SK-N-SH treated with all-trans-retinoic acid at 6 μM for 48 hours (cell line): Measurements from ENCODE around the gene C1QTNF12.

Source experiments
- ATAC-seq: fragments of 200-7000 bp; cut with Tn5 transposase; 3 replicates; pipeline ENCODE4 v1.9.1; 2020; ENCODE audit warnings: mild to moderate bottlenecking, moderate library complexity
- ARNTL ChIP-seq: fragments of 450-650 bp; formaldehyde crosslinking; IDR thresholded peaks from 2 replicates; pipeline ENCODE4 v1.5.0; 2020; ENCODE audit warnings: low read depth, mild to moderate bottlenecking, moderate library complexity, borderline replicate concordance
- CSDC2 ChIP-seq: fragments of 250-450 bp; sonication (Bioruptor Pico); IDR thresholded peaks from 2 replicates; pipeline ENCODE4 v1.5.0; 2020; ENCODE audit warnings: mild to moderate bottlenecking, moderate library complexity
- ESRRG ChIP-seq: fragments of 250-450 bp; sonication (Bioruptor Pico); IDR thresholded peaks from 2 replicates; pipeline ENCODE4 v1.6.1; 2021; ENCODE audit warnings: mild to moderate bottlenecking
- GLIS3 ChIP-seq: fragments of 250-450 bp; sonication (Bioruptor Pico); IDR thresholded peaks from 2 replicates; pipeline ENCODE4 v1.5.0; 2020; ENCODE audit warnings: mild to moderate bottlenecking, moderate library complexity
- OSR1 ChIP-seq: fragments of 250-450 bp; sonication (Bioruptor Pico); IDR thresholded peaks from 2 replicates; pipeline ENCODE4 v1.8.0; 2022; ENCODE audit warnings: moderate library complexity, mild to moderate bottlenecking, inconsistent platforms
- PPARA ChIP-seq: fragments of 250-450 bp; sonication (Bioruptor Pico); IDR thresholded peaks from 2 replicates; pipeline ENCODE4 v1.5.0; 2020; ENCODE audit warnings: mild to moderate bottlenecking, borderline replicate concordance
- RARB ChIP-seq: fragments of 250-450 bp; sonication (Bioruptor Pico); IDR thresholded peaks from 2 replicates; pipeline ENCODE4 v1.8.0; 2021; ENCODE audit warnings: mild to moderate bottlenecking, moderate library complexity
- SNAI2 ChIP-seq: fragments of 250-450 bp; sonication (Bioruptor Pico); IDR thresholded peaks from 2 replicates; pipeline ENCODE4 v1.5.0; 2020; ENCODE audit warnings: mild to moderate bottlenecking, moderate library complexity
- TCF4 ChIP-seq: fragments of 250-450 bp; sonication (Bioruptor Pico); IDR thresholded peaks from 2 replicates; pipeline ENCODE4 v1.8.0; 2021; ENCODE audit warnings: mild to moderate bottlenecking, moderate library complexity, borderline replicate concordance
- TOX ChIP-seq: fragments of 250-450 bp; sonication (Bioruptor Pico); IDR thresholded peaks from 2 replicates; pipeline ENCODE4 v1.8.0; 2021; ENCODE audit warnings: mild to moderate bottlenecking, moderate library complexity, borderline replicate concordance
- ZC3H10 ChIP-seq: fragments of 250-450 bp; sonication (Bioruptor Pico); IDR thresholded peaks from 2 replicates; pipeline ENCODE4 v1.5.1; 2021; ENCODE audit warnings: mild to moderate bottlenecking, moderate library complexity
- ZFP3 ChIP-seq: fragments of 250-450 bp; sonication (Bioruptor Pico); IDR thresholded peaks from 2 replicates; pipeline ENCODE4 v1.5.0; 2020; ENCODE audit warnings: mild to moderate bottlenecking, moderate library complexity
- ZFP30 ChIP-seq: fragments of 450-650 bp; formaldehyde crosslinking; IDR thresholded peaks from 2 replicates; pipeline ENCODE4 v1.5.0; 2022; ENCODE audit warnings: mild to moderate bottlenecking, moderate library complexity
- ZNF70 ChIP-seq: fragments of 450-650 bp; formaldehyde crosslinking; IDR thresholded peaks from 2 replicates; pipeline ENCODE4 v1.5.0; 2020; ENCODE audit warnings: mild to moderate bottlenecking, moderate library complexity
- ZNF8 ChIP-seq: fragments of 450-650 bp; formaldehyde crosslinking; IDR thresholded peaks from 2 replicates; pipeline ENCODE4 v1.5.0; 2020; ENCODE audit warnings: mild to moderate bottlenecking, moderate library complexity
- TF ChIP-seq, protein P1 (sequence below): fragments of 250-450 bp; sonication (Bioruptor Pico); IDR thresholded peaks from 2 replicates; pipeline ENCODE4 v1.8.0; 2020; ENCODE audit warnings: mild to moderate bottlenecking, moderate library complexity, borderline replicate concordance
- TF ChIP-seq, protein P2 (sequence below): fragments of 250-450 bp; sonication (Bioruptor Pico); IDR thresholded peaks from 2 replicates; pipeline ENCODE4 v1.5.1; 2021; ENCODE audit warnings: mild to moderate bottlenecking, moderate library complexity
- TF ChIP-seq, protein P3 (sequence below): fragments of 250-450 bp; sonication (Bioruptor Pico); IDR thresholded peaks from 2 replicates; pipeline ENCODE4 v1.5.0; 2020; ENCODE audit warnings: mild to moderate bottlenecking, moderate library complexity
- TF ChIP-seq, protein P4 (sequence below): fragments of 250-450 bp; sonication (Bioruptor Pico); IDR thresholded peaks from 2 replicates; pipeline ENCODE4 v1.5.1; 2020; ENCODE audit warnings: low read depth, mild to moderate bottlenecking, moderate library complexity

Gene C1QTNF12

DNA sequence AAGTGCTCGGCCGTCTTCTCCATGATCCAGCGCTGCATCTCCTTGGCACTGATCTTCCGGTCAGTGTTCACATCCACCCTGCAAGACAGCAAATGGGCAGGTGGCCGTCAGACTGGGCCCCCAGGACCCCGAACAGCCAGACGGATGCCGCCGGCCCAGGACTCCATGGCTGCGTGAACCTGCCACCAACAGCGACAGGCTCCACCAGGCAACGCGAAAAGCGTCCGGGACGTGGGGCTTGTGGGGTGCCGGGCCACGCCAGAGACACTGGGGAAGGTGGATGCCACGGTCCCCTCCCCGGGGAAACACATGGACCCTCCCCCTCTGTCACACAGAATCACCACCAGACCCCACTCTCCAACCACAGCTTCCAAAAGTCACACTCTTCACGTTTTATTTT is 22.6 kb downstream of the C1QTNF12 start:
- no peak for ATAC-seq
- TF ChIP-seq, protein P1, sequence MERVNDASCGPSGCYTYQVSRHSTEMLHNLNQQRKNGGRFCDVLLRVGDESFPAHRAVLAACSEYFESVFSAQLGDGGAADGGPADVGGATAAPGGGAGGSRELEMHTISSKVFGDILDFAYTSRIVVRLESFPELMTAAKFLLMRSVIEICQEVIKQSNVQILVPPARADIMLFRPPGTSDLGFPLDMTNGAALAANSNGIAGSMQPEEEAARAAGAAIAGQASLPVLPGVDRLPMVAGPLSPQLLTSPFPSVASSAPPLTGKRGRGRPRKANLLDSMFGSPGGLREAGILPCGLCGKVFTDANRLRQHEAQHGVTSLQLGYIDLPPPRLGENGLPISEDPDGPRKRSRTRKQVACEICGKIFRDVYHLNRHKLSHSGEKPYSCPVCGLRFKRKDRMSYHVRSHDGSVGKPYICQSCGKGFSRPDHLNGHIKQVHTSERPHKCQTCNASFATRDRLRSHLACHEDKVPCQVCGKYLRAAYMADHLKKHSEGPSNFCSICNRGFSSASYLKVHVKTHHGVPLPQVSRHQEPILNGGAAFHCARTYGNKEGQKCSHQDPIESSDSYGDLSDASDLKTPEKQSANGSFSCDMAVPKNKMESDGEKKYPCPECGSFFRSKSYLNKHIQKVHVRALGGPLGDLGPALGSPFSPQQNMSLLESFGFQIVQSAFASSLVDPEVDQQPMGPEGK (CRISPR knock-in tag) = no peak

DNA sequence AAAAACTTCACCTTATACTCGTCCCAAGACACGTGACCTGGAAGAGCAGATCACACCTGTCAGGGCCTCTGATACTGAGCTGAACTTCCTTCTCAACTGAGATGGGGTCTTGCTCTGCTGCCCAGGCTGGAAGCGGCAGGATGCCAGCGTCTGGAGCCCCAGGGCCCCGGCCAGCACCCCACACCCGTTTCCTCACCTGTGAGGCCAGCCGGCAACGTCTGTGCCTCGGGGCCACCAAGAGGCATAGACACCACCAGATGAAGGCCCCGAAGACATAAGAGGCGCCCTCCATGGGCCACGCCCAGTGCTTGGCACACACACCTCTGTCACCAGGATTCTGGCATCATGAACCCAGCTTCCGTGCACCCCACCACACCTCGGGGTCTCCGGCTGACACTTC is 23.2 kb downstream of the C1QTNF12 start:
- no peak for ATAC-seq
- no peak for TF ChIP-seq TCF4
- no peak for TF ChIP-seq RARB (CRISPR knock-in tag)
- no peak for TF ChIP-seq ZFP30
- no peak for TF ChIP-seq SNAI2 (CRISPR knock-in tag)
- TF ChIP-seq CSDC2 (CRISPR knock-in tag) = no peak
- no peak for TF ChIP-seq ZNF70
- no peak for TF ChIP-seq ZNF8
- TF ChIP-seq, protein P2, sequence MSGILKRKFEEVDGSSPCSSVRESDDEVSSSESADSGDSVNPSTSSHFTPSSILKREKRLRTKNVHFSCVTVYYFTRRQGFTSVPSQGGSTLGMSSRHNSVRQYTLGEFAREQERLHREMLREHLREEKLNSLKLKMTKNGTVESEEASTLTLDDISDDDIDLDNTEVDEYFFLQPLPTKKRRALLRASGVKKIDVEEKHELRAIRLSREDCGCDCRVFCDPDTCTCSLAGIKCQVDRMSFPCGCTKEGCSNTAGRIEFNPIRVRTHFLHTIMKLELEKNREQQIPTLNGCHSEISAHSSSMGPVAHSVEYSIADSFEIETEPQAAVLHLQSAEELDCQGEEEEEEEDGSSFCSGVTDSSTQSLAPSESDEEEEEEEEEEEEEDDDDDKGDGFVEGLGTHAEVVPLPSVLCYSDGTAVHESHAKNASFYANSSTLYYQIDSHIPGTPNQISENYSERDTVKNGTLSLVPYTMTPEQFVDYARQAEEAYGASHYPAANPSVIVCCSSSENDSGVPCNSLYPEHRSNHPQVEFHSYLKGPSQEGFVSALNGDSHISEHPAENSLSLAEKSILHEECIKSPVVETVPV = no peak
- TF ChIP-seq GLIS3 (CRISPR knock-in tag) = no peak
- TF ChIP-seq, protein P3, sequence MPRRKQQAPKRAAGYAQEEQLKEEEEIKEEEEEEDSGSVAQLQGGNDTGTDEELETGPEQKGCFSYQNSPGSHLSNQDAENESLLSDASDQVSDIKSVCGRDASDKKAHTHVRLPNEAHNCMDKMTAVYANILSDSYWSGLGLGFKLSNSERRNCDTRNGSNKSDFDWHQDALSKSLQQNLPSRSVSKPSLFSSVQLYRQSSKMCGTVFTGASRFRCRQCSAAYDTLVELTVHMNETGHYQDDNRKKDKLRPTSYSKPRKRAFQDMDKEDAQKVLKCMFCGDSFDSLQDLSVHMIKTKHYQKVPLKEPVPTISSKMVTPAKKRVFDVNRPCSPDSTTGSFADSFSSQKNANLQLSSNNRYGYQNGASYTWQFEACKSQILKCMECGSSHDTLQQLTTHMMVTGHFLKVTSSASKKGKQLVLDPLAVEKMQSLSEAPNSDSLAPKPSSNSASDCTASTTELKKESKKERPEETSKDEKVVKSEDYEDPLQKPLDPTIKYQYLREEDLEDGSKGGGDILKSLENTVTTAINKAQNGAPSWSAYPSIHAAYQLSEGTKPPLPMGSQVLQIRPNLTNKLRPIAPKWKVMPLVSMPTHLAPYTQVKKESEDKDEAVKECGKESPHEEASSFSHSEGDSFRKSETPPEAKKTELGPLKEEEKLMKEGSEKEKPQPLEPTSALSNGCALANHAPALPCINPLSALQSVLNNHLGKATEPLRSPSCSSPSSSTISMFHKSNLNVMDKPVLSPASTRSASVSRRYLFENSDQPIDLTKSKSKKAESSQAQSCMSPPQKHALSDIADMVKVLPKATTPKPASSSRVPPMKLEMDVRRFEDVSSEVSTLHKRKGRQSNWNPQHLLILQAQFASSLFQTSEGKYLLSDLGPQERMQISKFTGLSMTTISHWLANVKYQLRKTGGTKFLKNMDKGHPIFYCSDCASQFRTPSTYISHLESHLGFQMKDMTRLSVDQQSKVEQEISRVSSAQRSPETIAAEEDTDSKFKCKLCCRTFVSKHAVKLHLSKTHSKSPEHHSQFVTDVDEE = no peak
- TF ChIP-seq TOX (CRISPR knock-in tag) = no peak
- TF ChIP-seq, all 23 proteins: peak for 0

DNA sequence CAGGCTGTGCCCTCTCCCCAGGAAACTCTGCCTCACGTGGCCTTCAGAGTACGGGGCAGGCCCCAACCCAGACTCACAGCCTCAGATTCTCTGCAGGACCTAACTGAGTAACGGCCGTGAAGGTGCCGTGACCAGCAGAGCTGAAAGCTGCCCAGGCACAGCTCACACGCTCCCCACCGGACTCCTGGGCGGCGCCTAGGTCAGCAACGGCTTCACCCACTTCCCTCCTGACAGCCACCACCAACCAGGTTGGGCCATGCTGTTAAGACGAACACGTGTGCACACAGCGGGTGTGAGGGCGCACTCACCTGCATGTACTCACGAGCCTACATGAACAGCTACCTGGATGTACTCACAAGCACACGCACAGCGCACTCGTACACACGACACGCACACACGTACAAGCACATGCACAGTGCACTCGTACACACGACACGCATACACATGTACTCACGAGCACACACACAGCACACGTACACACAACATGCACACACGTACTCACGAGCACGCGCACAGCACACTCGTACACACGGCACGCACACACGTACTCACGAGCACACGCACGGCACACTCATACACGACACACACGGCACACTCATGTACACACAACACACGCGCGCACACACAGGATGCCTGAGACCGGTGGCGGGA is 23.8 kb downstream of the C1QTNF12 start:
- TF ChIP-seq TCF4 (no peak), RARB (CRISPR knock-in tag) (no peak), ARNTL (no peak), PPARA (CRISPR knock-in tag) (no peak), ZC3H10 (CRISPR knock-in tag) (no peak), ZNF70 (no peak), GLIS3 (CRISPR knock-in tag) (no peak), TOX (CRISPR knock-in tag) (no peak), ZFP30 (no peak), OSR1 (CRISPR knock-in tag) (no peak), ZFP3 (CRISPR knock-in tag) (no peak), ESRRG (CRISPR knock-in tag) (no peak)
- TF ChIP-seq, protein P3 = no peak
- TF ChIP-seq, protein P1 (CRISPR knock-in tag) = no peak
- TF ChIP-seq, protein P2 = no peak
- TF ChIP-seq, protein P4, sequence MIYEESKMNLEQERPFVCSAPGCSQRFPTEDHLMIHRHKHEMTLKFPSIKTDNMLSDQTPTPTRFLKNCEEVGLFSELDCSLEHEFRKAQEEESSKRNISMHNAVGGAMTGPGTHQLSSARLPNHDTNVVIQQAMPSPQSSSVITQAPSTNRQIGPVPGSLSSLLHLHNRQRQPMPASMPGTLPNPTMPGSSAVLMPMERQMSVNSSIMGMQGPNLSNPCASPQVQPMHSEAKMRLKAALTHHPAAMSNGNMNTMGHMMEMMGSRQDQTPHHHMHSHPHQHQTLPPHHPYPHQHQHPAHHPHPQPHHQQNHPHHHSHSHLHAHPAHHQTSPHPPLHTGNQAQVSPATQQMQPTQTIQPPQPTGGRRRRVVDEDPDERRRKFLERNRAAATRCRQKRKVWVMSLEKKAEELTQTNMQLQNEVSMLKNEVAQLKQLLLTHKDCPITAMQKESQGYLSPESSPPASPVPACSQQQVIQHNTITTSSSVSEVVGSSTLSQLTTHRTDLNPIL (CRISPR knock-in tag) = no peak
- no peak for ATAC-seq
